K562 (cell line): Measurements from ENCODE around the gene ADGRD1.

Experiments
- ATF1 ChIP-seq, 2 experiments: fragments of 450-650 bp in 1 of 2; IDR thresholded peaks; 2 replicates each; pipeline ENCODE4 v1.6.1; 2016; ENCODE audit warnings: missing compliant biosample characterization in 1 of 2, missing genetic modification characterization in 1 of 2
- FOXP1 ChIP-seq: sonication (generic); formaldehyde crosslinking; IDR thresholded peaks from 2 replicates; pipeline ENCODE4 v1.8.0; 2022; ENCODE audit warnings: mild to moderate bottlenecking, missing genetic modification reagents
- HNRNPH1 ChIP-seq: fragments of 200-400 bp; formaldehyde crosslinking; optimal IDR thresholded peaks from 2 replicates; pipeline ENCODE3; 2017; ENCODE audit warnings: low read depth, mild to moderate bottlenecking, low read length, moderate library complexity
- LEF1 ChIP-seq: fragments of 450-650 bp; IDR thresholded peaks from 2 replicates; pipeline ENCODE4 v1.6.1; 2016; ENCODE audit warnings: mild to moderate bottlenecking

DNA sequence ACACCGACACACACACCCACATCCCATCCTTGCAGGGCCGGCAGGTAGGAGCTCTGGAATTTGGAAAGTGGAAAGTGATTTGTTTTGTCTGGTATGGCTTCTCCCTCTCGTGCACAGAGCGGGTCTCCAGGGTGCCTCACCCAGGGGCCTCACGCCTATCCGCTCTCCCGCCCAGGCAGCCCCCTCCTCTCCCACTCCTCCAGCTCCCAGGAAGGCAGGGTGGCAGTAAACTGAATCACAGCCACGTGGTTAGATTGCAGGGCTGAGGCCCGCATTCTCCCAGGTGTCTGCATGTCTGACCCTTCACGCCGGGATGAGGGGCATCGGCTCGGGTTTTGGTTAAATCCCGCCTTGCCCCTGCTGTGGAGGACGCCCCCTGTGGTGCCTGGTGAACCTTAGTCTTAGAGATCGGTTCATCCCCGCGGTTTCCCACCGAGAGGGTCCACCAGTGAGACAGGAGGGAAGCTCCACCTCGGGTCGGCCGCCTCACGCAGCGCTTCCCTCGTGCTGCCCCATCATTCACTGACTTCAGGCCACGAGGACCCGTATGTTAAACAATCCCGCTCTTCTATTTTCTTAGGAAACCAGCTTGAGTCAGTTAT is 64.4 kb downstream of the ADGRD1 start:
- TF ChIP-seq FOXP1 (CRISPR knock-in tag) (no peak), HNRNPH1 (no peak), ATF1 (CRISPR knock-in tag; IDR thresholded peaks at IDR 0.05) (no peak), ATF1 (tag; IDR thresholded peaks at IDR 0.05) (no peak), LEF1 (no peak)
